Keratinocyte (primary cell): ENCODE measurements around the gene SLC26A8. TPM values are rescaled to one million over a fixed set of nuclear protein-coding genes. Genes with fewer than 3 reads are reported as not detected.
"Not testable (repeated sequence)": the region's sequence is repeated elsewhere in the genome, so short reads cannot be mapped to it uniquely, and the experiment has no call there.

ENCODE experiments used
- DNase-seq: peaks from one replicate; pipeline ENCODE4 v3.0.0-alpha.2; 2011; ENCODE audit warnings: low read depth, missing footprints, low spot score
- FAIRE-seq: peaks from 2 replicates; lab custom pipeline; 2011; peaks lifted over from hg19 to GRCh38; lab: Jason Lieb, UNC
- H2AFZ ChIP-seq: 2 replicates; pipeline ENCODE4 v1.6.0; 2012; ENCODE audit warnings: low read length, control low read depth, inconsistent platforms; ENCODE audit not compliant: control insufficient read depth
- H3K27ac ChIP-seq: 2 replicates; pipeline ENCODE4 v1.5.1; 2011; ENCODE audit warnings: low read length; ENCODE audit not compliant: control insufficient read depth, insufficient read depth
- H3K27me3 ChIP-seq: 3 replicates; pipeline ENCODE4 v1.6.0; 2011; ENCODE audit warnings: low read length; ENCODE audit not compliant: control insufficient read depth, insufficient read depth; ENCODE audit errors: extremely low read depth
- H3K36me3 ChIP-seq, 2 experiments: 2 replicates in 1 of 2; 3 replicates in 1 of 2; pipeline ENCODE4 v1.5.1; 2011; ENCODE audit warnings: low read length in 2 of 2, mild to moderate bottlenecking in 1 of 2; ENCODE audit not compliant: control insufficient read depth in 2 of 2, insufficient read depth in 2 of 2; ENCODE audit errors: extremely low read depth in 1 of 2
- H3K4me1 ChIP-seq: 3 replicates; pipeline ENCODE4 v1.5.1; 2011; ENCODE audit warnings: low read length; ENCODE audit not compliant: control insufficient read depth, insufficient read depth; ENCODE audit errors: extremely low read depth
- H3K4me2 ChIP-seq: 3 replicates; pipeline ENCODE4 v1.6.0; 2011; ENCODE audit warnings: low read depth, low read length; ENCODE audit not compliant: control insufficient read depth, insufficient read depth; ENCODE audit errors: extremely low read depth
- H3K4me3 ChIP-seq, 3 experiments: fragments of 200-600 bp in 1 of 3; sonication (generic) in 1 of 3; 2 replicates in 2 of 3; 3 replicates in 1 of 3; pipeline ENCODE4 v1.5.1; 2011 to 2016; ENCODE audit warnings: low read length in 3 of 3, mild to moderate bottlenecking in 3 of 3, control low read depth in 2 of 3, inconsistent platforms in 1 of 3, low read depth in 1 of 3, mixed read lengths in 1 of 3, mixed run types in 1 of 3, moderate library complexity in 1 of 3; ENCODE audit not compliant: control insufficient read depth in 2 of 3, insufficient read depth in 2 of 3; ENCODE audit errors: extremely low read depth in 1 of 3
- H3K79me2 ChIP-seq: 2 replicates; pipeline ENCODE4 v1.6.0; 2012; ENCODE audit warnings: low read length; ENCODE audit not compliant: control insufficient read depth, insufficient read depth
- H3K9ac ChIP-seq: 3 replicates; pipeline ENCODE4 v1.6.0; 2011; ENCODE audit warnings: low read length; ENCODE audit not compliant: control insufficient read depth, insufficient read depth; ENCODE audit errors: extremely low read depth
- H3K9me1 ChIP-seq: 3 replicates; pipeline ENCODE4 v1.6.0; 2011; ENCODE audit warnings: low read length; ENCODE audit not compliant: control insufficient read depth, insufficient read depth; ENCODE audit errors: extremely low read depth
- H3K9me3 ChIP-seq: 2 replicates; pipeline ENCODE4 v1.5.1; 2012; ENCODE audit warnings: low read depth, low read length; ENCODE audit not compliant: control insufficient read depth
- H4K20me1 ChIP-seq: 3 replicates; pipeline ENCODE4 v1.6.0; 2011; ENCODE audit warnings: low read length; ENCODE audit not compliant: control insufficient read depth, insufficient read depth; ENCODE audit errors: extremely low read depth
- EZH2 ChIP-seq: IDR thresholded peaks from one replicate; pipeline ENCODE4 v1.6.1; 2012; ENCODE audit warnings: inconsistent platforms, mild to moderate bottlenecking, low read length, moderate library complexity
- dilution Hi-C: fragments of 300-500 bp; cut with MboI; formaldehyde crosslinking; loops from one replicate; pipeline ENCODE4 v1.7.0; 2020; ENCODE audit warnings: low sequenced_read_pairs; ENCODE audit not compliant: extremely low pct_ligation_motif_present
- polyA plus RNA-seq, 5 experiments: library from polyadenylated mRNA; depleted of rRNA in 3 of 5; stranded (reverse) in 3 of 5; stranded (forward) in 1 of 5; unstranded in 1 of 5; fragments of >200 nt; gene quantifications; 1 replicate in 1 of 5; 2 replicates in 3 of 5; 3 replicates in 1 of 5; pipeline versions ENCODE4 v1.2.1 to v1.2.3, GENCODE V29; 2011 to 2012; ENCODE audit warnings: missing spikeins in 2 of 5, low read depth in 1 of 5, low replicate concordance in 1 of 5
- TF ChIP-seq, protein P1 (sequence below), 3 experiments: IDR thresholded peaks in 1 of 3; conservative IDR thresholded peaks in 1 of 3; optimal IDR thresholded peaks in 1 of 3; 2 replicates in 2 of 3; 3 replicates in 1 of 3; pipeline versions ENCODE3 to v1.5.1; 2011; ENCODE audit warnings: low read length in 3 of 3, mild to moderate bottlenecking in 3 of 3, moderate library complexity in 2 of 3, control low read depth in 1 of 3, inconsistent platforms in 1 of 3; ENCODE audit not compliant: insufficient read depth in 2 of 3; ENCODE audit errors: extremely low read depth in 1 of 3

SLC26A8 gene
- polyA plus RNA-seq, 1 donor (not counting 4 experiments of a cell fraction or from before 2014, with no cell fraction given) = 0.18 TPM

DNA sequence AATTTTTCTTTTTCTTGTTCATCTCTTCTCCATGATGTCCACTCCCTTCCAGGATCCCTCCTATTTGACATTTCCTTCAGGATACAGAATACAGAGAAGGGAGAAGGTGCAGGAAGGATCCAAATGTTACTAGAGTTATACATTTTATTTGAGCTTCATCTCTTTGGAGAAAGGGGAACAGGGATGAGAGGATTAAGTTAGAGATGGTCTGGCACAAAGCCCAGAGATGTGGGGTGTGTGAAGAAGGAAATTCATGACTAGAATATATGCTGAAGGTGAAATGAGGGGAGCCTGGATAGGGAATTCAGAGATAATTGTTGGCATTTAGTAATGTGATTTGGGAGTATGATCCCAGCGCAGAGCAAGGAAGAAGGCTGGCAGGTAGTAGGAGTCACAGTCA lies 81.1 kb downstream of the SLC26A8 start:
- H3K9me1 ChIP-seq = no peaks in the 10 kb centered on the region
- no peak overlapping the region for H3K27ac ChIP-seq
- DNase-seq (no peak), FAIRE-seq (no peak)
- no peak overlapping the region for H3K4me3 ChIP-seq
- no peaks in the 10 kb centered on the region for H3K9me3 ChIP-seq
- no peaks in the 10 kb centered on the region for H3K79me2 ChIP-seq
- H3K36me3 ChIP-seq = no peaks in the 10 kb centered on the region
- no peaks in the 10 kb centered on the region for H3K27me3 ChIP-seq
- no peaks in the 10 kb centered on the region for H3K4me1 ChIP-seq
- no peak overlapping the region for H2AFZ ChIP-seq
- no peaks in the 10 kb centered on the region for H4K20me1 ChIP-seq
- H3K4me2 ChIP-seq = no peak overlapping the region
- TF ChIP-seq, protein P1, sequence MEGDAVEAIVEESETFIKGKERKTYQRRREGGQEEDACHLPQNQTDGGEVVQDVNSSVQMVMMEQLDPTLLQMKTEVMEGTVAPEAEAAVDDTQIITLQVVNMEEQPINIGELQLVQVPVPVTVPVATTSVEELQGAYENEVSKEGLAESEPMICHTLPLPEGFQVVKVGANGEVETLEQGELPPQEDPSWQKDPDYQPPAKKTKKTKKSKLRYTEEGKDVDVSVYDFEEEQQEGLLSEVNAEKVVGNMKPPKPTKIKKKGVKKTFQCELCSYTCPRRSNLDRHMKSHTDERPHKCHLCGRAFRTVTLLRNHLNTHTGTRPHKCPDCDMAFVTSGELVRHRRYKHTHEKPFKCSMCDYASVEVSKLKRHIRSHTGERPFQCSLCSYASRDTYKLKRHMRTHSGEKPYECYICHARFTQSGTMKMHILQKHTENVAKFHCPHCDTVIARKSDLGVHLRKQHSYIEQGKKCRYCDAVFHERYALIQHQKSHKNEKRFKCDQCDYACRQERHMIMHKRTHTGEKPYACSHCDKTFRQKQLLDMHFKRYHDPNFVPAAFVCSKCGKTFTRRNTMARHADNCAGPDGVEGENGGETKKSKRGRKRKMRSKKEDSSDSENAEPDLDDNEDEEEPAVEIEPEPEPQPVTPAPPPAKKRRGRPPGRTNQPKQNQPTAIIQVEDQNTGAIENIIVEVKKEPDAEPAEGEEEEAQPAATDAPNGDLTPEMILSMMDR (optimal IDR thresholded peaks at IDR 0.05 in 1 of 3, IDR thresholded peaks at IDR 0.05 in 1 of 3, conservative IDR thresholded peaks at IDR 0.05 in 1 of 3; ENCODE audit: extremely low read depth in 1 of 3, insufficient read depth in 2 of 3, low read length in 3 of 3) = no peak
- TF ChIP-seq EZH2 = no peak
- dilution Hi-C loops = no loop called here
- no peak overlapping the region for H3K9ac ChIP-seq

DNA sequence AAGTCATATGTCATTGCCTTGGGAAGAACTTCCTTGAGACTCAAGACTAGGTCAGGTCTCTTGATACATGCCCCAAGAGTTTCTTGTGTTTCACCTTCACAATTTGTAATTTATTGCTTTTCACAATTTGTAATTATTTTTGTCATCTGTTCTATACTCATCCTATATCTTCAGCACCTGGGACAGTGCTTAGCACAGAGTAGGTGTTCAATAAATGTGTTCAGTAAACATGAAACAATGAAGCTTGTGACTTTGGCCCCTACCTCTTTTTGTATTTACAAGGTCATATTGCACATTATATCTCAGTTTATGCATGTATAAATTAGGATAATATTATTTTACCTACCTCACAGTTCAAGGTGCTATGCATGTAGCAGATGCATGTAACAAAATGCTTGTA lies 82.1 kb downstream of the SLC26A8 start:
- Histone ChIP-seq H3K36me3 (no peaks in the 10 kb centered on the region), H3K9ac (no peak overlapping the region), H4K20me1 (no peaks in the 10 kb centered on the region), H2AFZ (no peak overlapping the region), H3K9me1 (no peaks in the 10 kb centered on the region), H3K27ac (no peak overlapping the region), H3K27me3 (no peaks in the 10 kb centered on the region), H3K79me2 (no peaks in the 10 kb centered on the region), H3K4me3 (no peak overlapping the region), H3K4me1 (no peaks in the 10 kb centered on the region), H3K9me3 (no peaks in the 10 kb centered on the region), H3K4me2 (no peak overlapping the region)
- FAIRE-seq (no peak), DNase-seq (no peak)
- dilution Hi-C loops = no loop called here
- TF ChIP-seq EZH2 = no peak
- TF ChIP-seq, protein P1 (optimal IDR thresholded peaks at IDR 0.05 in 1 of 3, IDR thresholded peaks at IDR 0.05 in 1 of 3, conservative IDR thresholded peaks at IDR 0.05 in 1 of 3; ENCODE audit: extremely low read depth in 1 of 3, insufficient read depth in 2 of 3, low read length in 3 of 3) = no peak

DNA sequence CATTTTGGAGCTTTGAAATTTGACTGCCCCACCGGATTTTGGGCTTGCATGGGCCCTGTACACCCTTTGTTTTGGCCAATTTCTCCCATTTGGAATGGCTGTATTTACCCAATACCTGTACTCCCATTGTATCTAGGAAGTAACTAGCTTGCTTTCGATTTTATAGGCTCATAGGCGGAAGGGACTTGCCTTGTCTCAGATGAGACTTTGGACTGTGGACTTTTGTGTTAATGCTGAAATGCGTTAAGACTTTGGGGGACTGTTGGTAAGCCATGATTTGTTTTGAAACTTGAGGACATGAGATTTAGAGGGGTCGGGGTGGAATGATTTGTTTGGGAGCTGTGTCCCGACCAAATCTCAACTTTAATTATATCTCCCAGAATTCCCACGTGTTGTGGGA lies 83.3 kb downstream of the SLC26A8 start:
- H3K9me1 ChIP-seq, H2AFZ ChIP-seq, dilution Hi-C loops, H3K27me3 ChIP-seq, DNase-seq, H3K4me2 ChIP-seq, H3K79me2 ChIP-seq, H3K9me3 ChIP-seq, H4K20me1 ChIP-seq, H3K9ac ChIP-seq, H3K4me3 ChIP-seq, H3K4me1 ChIP-seq, H3K27ac ChIP-seq, H3K36me3 ChIP-seq, FAIRE-seq: not testable (repeated sequence)

DNA sequence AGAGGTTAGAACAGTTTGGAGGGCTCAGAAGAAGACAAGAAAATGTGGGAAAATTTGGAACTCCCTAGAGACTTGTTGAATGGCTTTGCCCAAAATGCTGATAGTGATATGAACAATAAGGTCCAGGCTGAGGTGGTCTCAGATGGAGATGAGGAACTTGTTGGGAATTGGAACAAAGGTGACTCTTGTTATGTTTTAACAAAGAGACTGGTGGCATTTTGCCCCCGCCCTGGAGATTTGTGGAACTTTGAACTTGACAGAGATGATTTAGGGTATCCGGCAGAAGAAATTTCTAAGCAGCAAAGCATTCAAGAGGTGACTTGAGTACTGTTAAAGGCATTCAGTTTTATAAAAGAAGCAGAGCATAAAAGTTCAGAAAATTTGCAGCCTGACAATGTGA lies 84.4 kb downstream of the SLC26A8 start:
- DNase-seq, H4K20me1 ChIP-seq, H2AFZ ChIP-seq, H3K9me1 ChIP-seq, H3K79me2 ChIP-seq, H3K4me2 ChIP-seq, dilution Hi-C loops, H3K27ac ChIP-seq, H3K27me3 ChIP-seq, H3K9ac ChIP-seq, H3K36me3 ChIP-seq, FAIRE-seq, H3K4me3 ChIP-seq, H3K4me1 ChIP-seq, H3K9me3 ChIP-seq: not testable (repeated sequence)
